CD4-positive, alpha-beta T cell (primary cell): Measurements from ENCODE around the gene BATF2. TPM values are rescaled to one million over a fixed set of nuclear protein-coding genes. Genes with fewer than 3 reads are reported as not detected.

ENCODE experiments used
- ATAC-seq: fragments of 200-7000 bp; cut with Tn5 transposase; one replicate; pipeline ENCODE4 v1.10.0; 2022; ENCODE audit warnings: mild to moderate bottlenecking; ENCODE audit not compliant: poor library complexity
- CTCF ChIA-PET: fragments of 350-600 bp; sonication (Branson Sonifier 250); formaldehyde crosslinking; loops from one replicate; lab custom pipeline; 2021; ENCODE audit warnings: antibody characterized with exemption, inconsistent platforms; lab: Charles Lee
- POLR2A ChIA-PET: fragments of 350-600 bp; sonication (Branson Sonifier 250); formaldehyde crosslinking; loops from one replicate; lab custom pipeline; 2021; ENCODE audit warnings: antibody characterized with exemption, inconsistent platforms; lab: Charles Lee
- DNase-seq, 14 experiments: peaks; one replicate each; pipeline ENCODE4 v3.0.0-alpha.2; 2013 to 2020; ENCODE audit warnings: mixed read lengths in 2 of 14
- H3K27ac ChIP-seq, 2 donors: one replicate each; pipeline versions ENCODE4 v1.5.1 to v1.7.0; 2013; ENCODE audit warnings: low read length in 2 of 2, low read depth in 1 of 2, mild to moderate bottlenecking in 1 of 2
- H3K27me3 ChIP-seq, 2 experiments: 1 replicate in 1 of 2; 2 replicates in 1 of 2; pipeline versions ENCODE4 v1.6.1 to v1.7.0; 2013; ENCODE audit warnings: low read length in 2 of 2, control low read depth in 1 of 2, mild to moderate bottlenecking in 1 of 2, moderate library complexity in 1 of 2; ENCODE audit not compliant: insufficient read depth in 2 of 2, control insufficient read depth in 1 of 2
- H3K36me3 ChIP-seq: one replicate; pipeline ENCODE4 v1.6.1; 2013; ENCODE audit warnings: low read length, control low read depth; ENCODE audit not compliant: insufficient read depth
- H3K4me1 ChIP-seq: one replicate; pipeline ENCODE4 v1.6.1; 2013; ENCODE audit warnings: low read length, control low read depth; ENCODE audit not compliant: insufficient read depth
- H3K4me3 ChIP-seq: one replicate; pipeline ENCODE4 v1.5.1; 2013; ENCODE audit warnings: mild to moderate bottlenecking, low read length, moderate library complexity
- H3K9me3 ChIP-seq, 2 experiments: 1 replicate in 1 of 2; 2 replicates in 1 of 2; pipeline versions ENCODE4 v1.6.1 to v1.7.0; 2013; ENCODE audit warnings: low read length in 2 of 2, mild to moderate bottlenecking in 2 of 2, control low read depth in 1 of 2, moderate library complexity in 1 of 2; ENCODE audit not compliant: control insufficient read depth in 1 of 2, insufficient read depth in 1 of 2
- H3K27ac Mint-ChIP-seq: one replicate; pipeline ENCODE4 v1.8.0; 2020; ENCODE audit warnings: mixed read lengths
- H3K27me3 Mint-ChIP-seq: one replicate; pipeline ENCODE4 v1.8.0; 2021; ENCODE audit warnings: mixed read lengths
- H3K36me3 Mint-ChIP-seq: one replicate; pipeline ENCODE4 v1.8.0; 2021; ENCODE audit warnings: low read depth, mixed read lengths
- H3K4me1 Mint-ChIP-seq: one replicate; pipeline ENCODE4 v1.8.0; 2021; ENCODE audit warnings: low read depth, mixed read lengths
- H3K4me3 Mint-ChIP-seq: one replicate; pipeline ENCODE4 v1.8.0; 2020; ENCODE audit warnings: mild to moderate bottlenecking, mixed read lengths
- H3K9me3 Mint-ChIP-seq: one replicate; pipeline ENCODE4 v1.8.0; 2020; ENCODE audit warnings: mixed read lengths
- CTCF ChIP-seq: fragments of 200-600 bp; IDR thresholded peaks from one replicate; pipeline ENCODE4 v1.8.0; 2022; ENCODE audit warnings: antibody characterized with exemption, mild to moderate bottlenecking
- intact Hi-C, 2 experiments: fragments of 100-400 bp; cut with DNase I in 1 of 2; cut with micrococcal nuclease in 1 of 2; formaldehyde crosslinking; loops; one replicate each; pipeline versions ENCODE4 v1.15.1 to v1.9.0; 2023 to 2025; cut with DNase I, micrococcal nuclease
- total RNA-seq, 174 experiments: library from RNA in 2 of 174; stranded (reverse) in 2 of 174; gene quantifications; one replicate each; pipeline ENCODE4 v1.2.3 and lab custom pipeline; 2021 to 2026

Gene BATF2
- total RNA-seq, 2 experiments from 2014 or later, result not detected

DNA sequence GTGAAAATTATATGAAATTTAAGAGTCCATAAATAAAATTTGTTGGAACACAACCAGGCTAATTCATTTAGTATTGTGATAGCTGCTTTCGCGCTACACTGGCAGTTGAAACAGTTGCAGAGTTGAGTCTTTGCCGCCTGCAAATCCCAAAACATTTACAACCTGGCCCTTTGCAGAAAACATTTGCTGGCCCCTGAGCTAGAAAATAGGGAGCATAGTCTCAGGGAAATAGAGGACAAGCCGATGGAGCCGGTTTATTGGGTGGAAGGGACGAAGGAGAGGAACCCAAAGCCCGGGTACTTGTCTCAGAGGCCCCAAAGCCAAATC is 43.7 kb upstream of the BATF2 start:
- no peaks in the 10 kb centered on the region for H3K27me3 Mint-ChIP-seq
- no peak for DNase-seq
- no peaks in the 10 kb centered on the region for H3K9me3 Mint-ChIP-seq
- no peak for TF ChIP-seq CTCF
- no peaks in the 10 kb centered on the region for H3K27me3 ChIP-seq
- peak overlapping the region; percentile 93 for H3K27ac Mint-ChIP-seq
- peak overlapping the region; percentile 82 for H3K4me3 ChIP-seq
- peaks cover 20% of the 10 kb centered on the region for H3K4me1 Mint-ChIP-seq
- ChIA-PET POLR2A (interaction anchor here (0.9 to 2.3 kb wide), 12 partner anchors 14 to 262 kb away, joined by 3 to 18 read pairs (median 8); partner anchors contain the start of genes ARL2, ATG2A, FAU and MRPL49), CTCF (interaction anchor here (0.9 to 2.6 kb wide), 4 partner anchors 14 to 77 kb away, joined by 4 to 20 read pairs (median 5); partner anchors contain the start of genes ARL2, SNX15, TM7SF2 and ZNHIT2)
- no peaks in the 10 kb centered on the region for H3K9me3 ChIP-seq
- H3K36me3 Mint-ChIP-seq, result peaks cover 30% of the 10 kb centered on the region
- peak overlapping the region; percentile 98 for H3K4me3 Mint-ChIP-seq
- intact Hi-C loops, result loop anchor here (1.0 to 2.0 kb wide), 3 partner anchors 13 to 44 kb away; partner anchors contain the start of genes ARL2 (in 1 of the 2), CDCA5 (in 1 of the 2), SNX15 (in 1 of the 2) and ZFPL1 (in 1 of the 2)
- peaks cover 26% of the 10 kb centered on the region for H3K4me1 ChIP-seq
- peaks cover 21% of the 10 kb centered on the region for H3K36me3 ChIP-seq
- H3K27ac ChIP-seq, result peak overlapping the region; percentile 56 to 84
- no peak for ATAC-seq

DNA sequence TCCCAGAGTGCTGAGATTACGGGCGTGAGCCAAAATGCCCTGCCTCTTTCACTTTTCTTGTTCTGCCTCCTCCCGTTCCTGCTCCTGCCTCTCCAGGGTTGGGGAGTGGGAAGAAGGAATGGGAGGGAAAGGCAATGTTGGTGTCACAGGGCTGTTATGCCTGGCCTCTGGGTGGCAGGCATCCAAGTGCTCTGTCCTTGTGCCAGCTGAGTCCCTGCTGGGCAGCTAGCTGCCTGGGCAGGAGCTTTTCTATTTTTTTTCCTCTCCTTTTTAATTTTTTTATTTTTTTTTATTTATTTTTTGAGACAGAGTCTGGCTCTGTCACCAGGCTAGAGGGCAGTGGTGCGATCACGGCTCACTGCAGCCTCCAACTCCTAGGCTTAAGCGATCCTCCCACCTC is 40.2 kb upstream of the BATF2 start:
- no peak overlapping the region for H3K27ac ChIP-seq
- no peak overlapping the region for H3K4me3 ChIP-seq
- intact Hi-C loops, result no loop called here
- H3K27me3 ChIP-seq, result no peaks in the 10 kb centered on the region
- TF ChIP-seq CTCF, result no peak
- Mint-ChIP-seq H3K9me3 (no peaks in the 10 kb centered on the region), H3K36me3 (peaks cover 35% of the 10 kb centered on the region), H3K27ac (no peak overlapping the region), H3K4me1 (peaks cover 9% of the 10 kb centered on the region), H3K4me3 (no peak overlapping the region), H3K27me3 (no peaks in the 10 kb centered on the region)
- H3K9me3 ChIP-seq, result no peaks in the 10 kb centered on the region
- ChIA-PET CTCF (no interaction called here), POLR2A (no interaction called here)
- peaks cover 17% of the 10 kb centered on the region for H3K4me1 ChIP-seq
- peaks cover 39% of the 10 kb centered on the region for H3K36me3 ChIP-seq
- DNase-seq (no peak), ATAC-seq (no peak)

GRCh38 chr11:65035579-65035978 is 38.8 kb upstream of the BATF2 start:
- no peak for TF ChIP-seq CTCF
- no peak for DNase-seq
- Mint-ChIP-seq H3K27me3 (no peaks in the 10 kb centered on the region), H3K9me3 (no peaks in the 10 kb centered on the region), H3K4me3 (no peak overlapping the region), H3K4me1 (peaks cover 2% of the 10 kb centered on the region), H3K36me3 (peaks cover 32% of the 10 kb centered on the region), H3K27ac (no peak overlapping the region)
- H3K36me3 ChIP-seq, result peaks cover 48% of the 10 kb centered on the region
- CTCF ChIA-PET, result no interaction called here
- no peak overlapping the region for H3K27ac ChIP-seq
- H3K27me3 ChIP-seq, result no peaks in the 10 kb centered on the region
- no peak for ATAC-seq
- peaks cover 10% of the 10 kb centered on the region for H3K4me1 ChIP-seq
- intact Hi-C loops, result no loop called here
- POLR2A ChIA-PET, result no interaction called here
- no peaks in the 10 kb centered on the region for H3K9me3 ChIP-seq
- H3K4me3 ChIP-seq, result no peak overlapping the region
